Inflammatory macrophage treated with lipopolysaccharide for 4 hours (primary cell): ENCODE data around the gene ZNF25.
"Not testable (repeated sequence)": the region's sequence is repeated elsewhere in the genome, so short reads cannot be mapped to it uniquely, and the experiment has no call there.

Experiments used
- DNase-seq: peaks from one replicate; pipeline ENCODE4 v3.0.0-alpha.2; 2020

ZNF25 gene

DNA sequence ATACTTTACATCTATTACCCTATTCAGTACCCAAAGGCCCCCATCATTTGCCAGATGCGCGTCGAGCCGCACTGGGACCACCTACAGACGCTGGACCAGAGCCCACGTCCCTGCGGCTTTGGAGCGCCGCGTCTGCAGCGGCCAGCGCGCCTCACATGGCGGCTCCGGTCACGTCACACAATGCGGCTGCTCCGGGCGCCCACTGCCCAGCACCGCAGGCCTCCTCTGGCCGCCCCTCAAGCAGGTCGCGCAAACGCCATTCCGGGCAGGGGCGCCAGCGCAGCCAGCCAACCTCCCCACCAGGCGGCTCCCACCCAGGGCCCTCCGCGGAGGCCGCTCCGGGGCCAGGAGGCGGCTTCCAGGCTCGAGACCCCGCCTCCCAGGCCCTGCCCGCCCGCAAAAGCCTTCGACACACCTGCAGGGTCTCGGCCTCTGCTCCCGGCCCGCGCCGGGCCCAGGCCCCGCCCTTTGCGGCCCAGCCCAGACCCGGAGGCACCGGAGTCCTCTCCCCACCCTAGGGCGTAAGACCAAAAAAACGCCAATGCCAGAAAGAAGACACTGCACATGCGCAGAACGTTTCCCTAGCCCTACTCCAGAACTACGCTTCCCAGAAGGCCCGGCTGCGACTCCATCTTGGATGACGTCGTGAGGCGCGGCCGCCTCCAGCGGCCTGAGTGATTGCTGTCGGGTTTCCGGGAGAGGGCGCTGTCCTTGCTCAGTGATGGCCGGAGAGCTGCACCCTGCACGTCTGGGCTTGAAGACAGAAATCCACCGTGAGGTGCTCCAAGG lies at the start of gene ZNF25:
Gene ZNF25 (minus strand): TSS at position 557 of the 789 bp plus-strand sequence. CDS start 4,925 bp downstream, outside the sequence.
- DNase-seq = peak; percentile 99

- DNase-seq = peak; percentile 42
Measured at GRCh38 chr10:38025283-38025682, 48.8 kb upstream of the ZNF25 start.

DNA sequence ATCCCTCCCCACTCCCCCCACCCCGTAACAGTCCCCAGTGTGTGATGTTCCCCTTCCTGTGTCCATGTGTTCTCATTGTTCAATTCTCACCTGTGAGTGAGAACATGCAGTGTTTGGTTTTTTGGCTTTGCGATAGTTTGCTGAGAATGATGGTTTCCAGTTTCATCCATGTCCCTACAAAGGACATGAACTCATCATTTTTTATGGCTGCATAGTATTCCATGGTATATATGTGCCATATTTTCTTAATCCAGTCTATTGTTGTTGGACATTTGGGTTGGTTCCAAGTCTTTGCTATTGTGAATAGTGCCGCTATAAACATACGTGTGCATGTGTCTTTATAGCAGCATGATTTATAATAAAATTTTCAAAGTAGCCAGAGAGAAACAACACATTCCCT lies 42.7 kb upstream of the ZNF25 start:
- not testable (repeated sequence) for DNase-seq

- no peak for DNase-seq
Measured at GRCh38 chr10:38016354-38016753, 39.9 kb upstream of the ZNF25 start.

DNA sequence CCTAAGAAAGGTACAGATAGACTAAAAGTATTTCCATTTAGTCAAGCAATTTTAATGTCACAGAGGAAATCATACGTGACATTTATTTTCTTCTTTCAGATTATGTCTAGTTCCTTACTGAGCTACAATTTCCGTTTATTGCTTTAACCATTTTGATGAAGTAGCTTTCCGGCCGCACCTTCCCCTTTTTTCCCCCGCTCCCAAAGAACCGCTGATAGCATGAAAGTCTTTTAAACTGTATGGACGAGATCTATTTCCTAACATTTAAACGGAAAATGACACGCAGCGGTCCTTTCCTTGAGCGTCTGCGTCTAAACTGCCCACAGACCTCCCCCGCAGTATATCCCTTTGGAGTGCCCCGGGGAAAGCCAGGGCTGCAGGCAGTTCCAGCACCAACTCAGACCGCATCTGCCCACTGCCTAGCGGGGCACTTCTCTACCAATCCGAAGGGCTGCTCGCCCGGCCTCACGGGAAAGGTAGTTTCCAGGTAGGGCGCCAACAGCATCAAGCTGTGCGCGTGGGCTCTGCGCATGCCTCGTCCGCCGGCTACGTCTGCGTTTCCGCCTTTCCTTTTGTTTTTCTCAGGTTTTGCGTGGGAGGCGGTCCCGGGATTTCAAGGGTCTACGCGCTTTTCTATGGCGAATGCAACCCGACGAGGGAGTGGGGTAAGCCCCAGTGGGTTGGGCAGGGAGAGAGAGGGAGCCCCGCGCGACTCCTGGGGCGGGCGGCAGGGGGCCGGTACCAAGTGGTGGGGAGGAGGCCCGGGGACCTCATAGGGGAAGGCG lies 33.9 kb upstream of the ZNF25 start, which contains the start of gene ZNF33A:
Gene ZNF33A (plus strand): TSS at position 557 of the 785 bp plus-strand sequence. CDS start 1,667 bp downstream, outside the sequence.
- DNase-seq = peak; percentile 97

GRCh38 chr10:38007991-38008390 lies 31.5 kb upstream of the ZNF25 start:
- DNase-seq = peak; percentile 48

- peak; percentile 27 for DNase-seq
Measured at GRCh38 chr10:38007551-38007950, 31.1 kb upstream of the ZNF25 start.

DNA sequence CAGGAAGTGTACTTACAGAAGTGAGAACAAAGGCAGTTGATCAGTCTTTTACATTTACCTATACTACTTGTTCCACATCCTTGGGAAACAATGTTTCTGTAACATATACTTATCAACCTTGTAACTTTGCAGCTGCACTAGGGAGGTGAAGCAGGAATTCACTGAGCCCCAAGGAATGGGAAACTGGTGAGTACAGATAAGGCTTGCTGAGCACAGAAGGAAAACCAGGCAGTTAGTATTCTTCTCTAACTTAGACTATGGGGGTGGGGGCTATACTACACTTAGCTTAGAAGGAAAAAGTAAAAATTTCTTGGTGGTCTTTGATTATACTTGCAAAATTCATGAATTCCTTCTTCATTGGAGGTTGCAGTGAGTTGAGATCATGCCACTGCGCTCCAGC lies 27.1 kb upstream of the ZNF25 start:
- no peak for DNase-seq

- DNase-seq = no peak
Measured at GRCh38 chr10:38003026-38003425, 26.6 kb upstream of the ZNF25 start.

DNA sequence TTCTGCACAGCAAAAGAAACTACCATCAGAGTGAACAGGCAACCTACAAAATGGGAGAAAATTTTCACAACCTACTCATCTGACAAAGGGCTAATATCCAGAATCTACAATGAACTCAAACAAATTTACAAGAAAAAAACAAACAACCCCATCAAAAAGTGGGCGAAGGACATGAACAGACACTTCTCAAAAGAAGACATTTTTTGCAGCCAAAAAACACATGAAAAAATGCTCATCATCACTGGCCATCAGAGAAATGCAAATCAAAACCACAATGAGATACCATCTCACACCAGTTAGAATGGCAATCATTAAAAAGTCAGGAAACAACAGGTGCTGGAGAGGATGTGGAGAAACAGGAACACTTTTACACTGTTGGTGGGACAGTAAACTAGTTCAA lies 24.0 kb upstream of the ZNF25 start:
- DNase-seq = not testable (repeated sequence)

DNA sequence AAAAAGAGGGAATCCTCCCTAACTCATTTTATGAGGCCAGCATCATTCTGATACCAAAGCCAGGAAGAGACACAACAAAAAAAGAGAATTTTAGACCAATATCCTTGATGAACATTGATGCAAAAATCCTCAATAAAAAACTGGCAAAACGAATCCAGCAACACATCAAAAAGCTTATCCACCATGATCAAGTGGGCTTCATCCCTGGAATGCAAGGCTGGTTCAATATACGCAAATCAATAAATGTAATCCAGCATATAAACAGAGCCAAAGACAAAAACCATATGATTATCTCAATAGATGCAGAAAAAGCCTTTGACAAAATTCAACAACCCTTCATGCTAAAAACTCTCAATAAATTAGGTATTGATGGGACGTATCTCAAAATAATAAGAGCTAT lies 22.5 kb upstream of the ZNF25 start:
- DNase-seq = not testable (repeated sequence)

DNA sequence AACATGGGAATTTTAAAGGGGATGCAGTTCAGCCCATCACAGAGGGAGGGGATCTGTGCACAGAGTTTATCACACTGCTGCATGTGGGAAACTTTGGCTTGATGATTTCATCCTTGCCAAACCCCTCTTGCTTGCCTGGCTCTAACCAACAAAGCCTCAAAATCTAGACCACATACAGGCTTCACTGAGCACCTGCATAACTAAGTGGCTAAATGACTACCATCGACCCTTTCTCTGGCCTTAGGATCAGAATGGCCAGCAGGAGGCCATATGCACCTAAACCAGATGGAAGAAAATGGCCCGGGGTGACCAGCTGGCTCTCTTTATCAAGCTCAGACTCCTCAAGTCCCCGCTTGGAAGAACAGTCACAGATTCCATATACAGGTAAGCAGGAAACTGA lies 15.6 kb upstream of the ZNF25 start:
- no peak for DNase-seq

DNA sequence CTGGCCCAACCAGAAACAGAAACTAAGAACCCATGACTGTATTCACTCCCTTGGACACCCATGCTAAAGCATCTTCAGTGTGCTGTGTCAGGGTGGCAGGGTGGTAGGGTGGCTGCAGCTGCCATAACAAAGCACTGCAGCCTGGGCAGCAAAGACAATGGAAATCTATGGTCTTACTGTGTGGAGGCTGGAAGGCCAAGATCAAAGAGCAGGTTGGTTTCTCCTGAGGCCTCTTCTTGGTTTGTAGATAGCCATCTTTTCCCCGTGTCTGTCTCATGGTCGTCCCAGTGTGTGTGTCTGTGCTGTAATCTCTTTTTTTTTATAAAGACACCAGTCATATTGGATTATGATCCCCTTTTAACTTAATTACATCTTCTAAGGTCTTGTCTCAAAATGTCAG lies 15.2 kb upstream of the ZNF25 start:
- DNase-seq = no peak

DNA sequence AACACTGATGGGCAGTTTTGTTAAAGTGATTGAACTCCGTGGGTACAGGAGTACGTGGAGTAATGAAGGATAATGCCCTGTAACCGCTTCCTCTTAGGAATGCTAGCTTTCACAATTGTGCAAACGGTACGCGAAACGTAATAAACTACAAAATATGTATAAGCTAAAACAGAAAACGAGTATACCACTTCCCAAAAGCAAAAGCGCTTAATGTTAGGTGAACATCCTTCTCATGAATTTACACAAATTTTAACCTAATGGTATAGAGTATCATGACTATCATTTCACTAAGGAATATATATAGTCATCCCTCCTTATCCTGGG lies 395 bp upstream of the ZNF25 start:
- DNase-seq = no peak

- peak; percentile 51 for DNase-seq
Measured at GRCh38 chr10:37975401-37975991, 951 bp downstream of the ZNF25 start.

- DNase-seq = no peak
Measured at GRCh38 chr10:37972396-37972795, 4.1 kb downstream of the ZNF25 start.

- no peak for DNase-seq
Measured at GRCh38 chr10:37965006-37965405, 11.4 kb downstream of the ZNF25 start.

DNA sequence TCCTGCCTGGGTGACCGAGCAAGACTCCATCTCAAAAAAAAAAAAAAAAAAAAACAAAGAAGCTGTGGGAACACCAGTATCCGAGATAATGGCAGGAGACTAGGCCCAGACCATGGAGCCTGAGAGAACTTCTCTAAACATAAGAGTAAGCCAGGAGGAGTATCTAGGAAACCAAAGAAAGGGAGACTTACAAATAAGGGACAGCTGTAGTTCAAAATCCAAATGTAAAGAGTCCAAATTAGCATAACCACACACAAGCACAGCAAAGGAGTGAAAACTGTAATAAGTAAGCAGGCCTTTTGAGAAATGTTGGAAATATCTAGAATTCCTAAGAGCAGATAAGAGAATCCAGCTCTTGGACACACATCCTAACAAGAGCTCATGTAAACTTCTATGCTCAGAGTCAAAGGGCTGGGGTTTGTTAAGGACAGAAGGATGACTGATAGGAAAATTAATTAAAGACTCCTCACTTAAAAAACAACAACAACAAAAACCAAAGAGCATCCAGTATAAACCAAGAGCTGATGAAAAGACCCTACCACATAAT lies 15.8 kb downstream of the ZNF25 start:
- no peak for DNase-seq

- DNase-seq = no peak
Measured at GRCh38 chr10:37957841-37958240, 18.6 kb downstream of the ZNF25 start.

DNA sequence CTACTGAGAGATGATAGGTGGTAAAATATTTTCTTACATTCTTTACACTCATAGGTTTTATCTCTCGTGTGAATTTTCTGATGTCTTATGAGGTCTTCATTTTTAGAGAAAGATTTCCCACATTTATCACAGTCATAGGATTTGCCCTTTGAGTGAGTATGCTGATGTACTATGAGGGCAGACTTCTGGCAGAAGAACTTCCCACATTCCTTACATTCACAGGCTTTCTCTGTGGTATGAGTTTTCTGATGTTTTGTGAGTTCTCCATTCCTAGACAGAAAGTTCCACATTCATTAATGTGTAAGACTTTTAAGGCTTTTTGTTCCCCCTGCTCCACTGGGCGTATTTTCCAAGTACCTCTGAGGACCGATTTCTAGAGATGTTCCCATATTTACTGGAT lies 23.5 kb downstream of the ZNF25 start:
- DNase-seq = no peak

DNA sequence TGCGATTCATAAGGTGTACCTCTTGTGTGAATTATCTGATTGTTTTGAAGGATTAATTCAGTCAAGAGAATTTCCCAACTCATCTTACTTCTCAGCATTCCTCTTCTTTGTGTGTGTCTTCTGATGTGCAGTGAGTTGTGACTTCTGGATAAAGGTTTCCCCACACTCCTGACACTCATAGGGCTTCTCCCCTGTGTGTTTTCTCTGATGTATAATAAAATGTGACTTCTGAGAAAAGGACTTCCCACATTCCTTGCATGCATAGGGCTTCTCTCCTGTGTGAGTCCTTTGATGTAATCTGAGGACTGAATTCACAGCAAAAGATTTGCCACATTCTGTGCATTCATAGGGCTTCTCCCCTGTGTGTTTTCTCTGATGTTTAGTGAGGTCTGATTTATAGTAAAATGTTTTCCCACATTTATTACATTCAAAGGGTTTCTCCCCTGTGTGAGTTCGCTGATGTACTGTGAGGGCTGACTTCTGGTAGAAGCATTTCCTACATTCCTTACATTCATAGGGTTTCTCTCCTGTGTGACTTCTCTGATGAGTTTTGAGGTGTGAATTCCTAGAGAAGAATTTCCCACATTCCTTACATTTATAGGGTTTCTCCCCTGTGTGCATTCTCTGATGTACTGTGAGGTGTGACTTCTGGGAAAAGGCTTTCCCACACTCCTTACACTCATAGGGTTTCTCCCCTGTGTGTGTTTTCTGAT lies 24.2 kb downstream of the ZNF25 start:
- no peak for DNase-seq

DNA sequence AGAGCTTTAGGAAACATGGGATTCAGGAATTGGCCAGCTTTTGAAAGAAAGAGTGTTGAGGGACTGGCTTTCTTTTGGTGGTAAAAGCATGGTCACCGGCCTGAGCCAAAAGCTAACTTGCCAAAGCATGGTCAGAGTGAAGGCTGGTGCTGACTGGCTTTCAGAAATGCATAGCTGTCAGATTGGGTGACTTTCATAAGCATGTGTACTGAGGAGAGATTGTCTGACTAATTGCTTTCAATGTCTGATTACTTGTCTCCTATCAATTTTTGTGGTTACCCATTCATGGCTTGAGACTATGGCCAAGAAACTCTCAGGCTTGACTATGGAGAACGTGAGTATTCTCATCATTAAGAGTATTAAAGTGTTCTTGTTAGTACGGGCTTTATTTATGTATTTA lies 28.2 kb downstream of the ZNF25 start:
- DNase-seq = no peak

DNA sequence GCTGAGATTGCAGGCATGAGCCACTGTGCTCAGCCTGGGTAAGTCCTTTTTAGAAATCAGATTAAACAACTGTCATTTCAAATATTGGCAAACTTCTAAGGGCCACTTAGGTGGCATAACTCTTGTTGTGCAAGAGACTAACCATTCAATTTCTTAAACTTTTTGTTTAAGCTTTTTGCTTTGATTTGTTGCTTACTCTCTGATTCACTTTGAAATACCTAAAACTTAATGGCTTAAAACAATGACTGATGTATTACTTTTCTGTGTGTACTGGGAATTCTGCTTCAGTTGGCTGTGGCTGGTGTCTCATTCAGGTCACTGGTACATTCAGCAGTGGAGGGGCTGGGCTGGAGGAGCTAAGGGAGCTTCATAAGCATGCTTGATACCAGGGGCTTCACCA lies 28.9 kb downstream of the ZNF25 start:
- no peak for DNase-seq
